HG02840 (cell line): ENCODE results near the gene FMNL1.
"Not testable (repeated sequence)": the region's sequence is repeated elsewhere in the genome, so short reads cannot be mapped to it uniquely, and the experiment has no call there.

ENCODE experiments used
- ATAC-seq: cut with Tn5 transposase; IDR thresholded peaks from one replicate; pipeline ENCODE4 v1.9.1; 2021; ENCODE audit warnings: mild to moderate bottlenecking, moderate library complexity, moderate number of reproducible peaks; ENCODE audit not compliant: unreplicated experiment, low FRiP score

Gene FMNL1, protein sequence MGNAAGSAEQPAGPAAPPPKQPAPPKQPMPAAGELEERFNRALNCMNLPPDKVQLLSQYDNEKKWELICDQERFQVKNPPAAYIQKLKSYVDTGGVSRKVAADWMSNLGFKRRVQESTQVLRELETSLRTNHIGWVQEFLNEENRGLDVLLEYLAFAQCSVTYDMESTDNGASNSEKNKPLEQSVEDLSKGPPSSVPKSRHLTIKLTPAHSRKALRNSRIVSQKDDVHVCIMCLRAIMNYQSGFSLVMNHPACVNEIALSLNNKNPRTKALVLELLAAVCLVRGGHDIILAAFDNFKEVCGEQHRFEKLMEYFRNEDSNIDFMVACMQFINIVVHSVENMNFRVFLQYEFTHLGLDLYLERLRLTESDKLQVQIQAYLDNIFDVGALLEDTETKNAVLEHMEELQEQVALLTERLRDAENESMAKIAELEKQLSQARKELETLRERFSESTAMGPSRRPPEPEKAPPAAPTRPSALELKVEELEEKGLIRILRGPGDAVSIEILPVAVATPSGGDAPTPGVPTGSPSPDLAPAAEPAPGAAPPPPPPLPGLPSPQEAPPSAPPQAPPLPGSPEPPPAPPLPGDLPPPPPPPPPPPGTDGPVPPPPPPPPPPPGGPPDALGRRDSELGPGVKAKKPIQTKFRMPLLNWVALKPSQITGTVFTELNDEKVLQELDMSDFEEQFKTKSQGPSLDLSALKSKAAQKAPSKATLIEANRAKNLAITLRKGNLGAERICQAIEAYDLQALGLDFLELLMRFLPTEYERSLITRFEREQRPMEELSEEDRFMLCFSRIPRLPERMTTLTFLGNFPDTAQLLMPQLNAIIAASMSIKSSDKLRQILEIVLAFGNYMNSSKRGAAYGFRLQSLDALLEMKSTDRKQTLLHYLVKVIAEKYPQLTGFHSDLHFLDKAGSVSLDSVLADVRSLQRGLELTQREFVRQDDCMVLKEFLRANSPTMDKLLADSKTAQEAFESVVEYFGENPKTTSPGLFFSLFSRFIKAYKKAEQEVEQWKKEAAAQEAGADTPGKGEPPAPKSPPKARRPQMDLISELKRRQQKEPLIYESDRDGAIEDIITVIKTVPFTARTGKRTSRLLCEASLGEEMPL

DNA sequence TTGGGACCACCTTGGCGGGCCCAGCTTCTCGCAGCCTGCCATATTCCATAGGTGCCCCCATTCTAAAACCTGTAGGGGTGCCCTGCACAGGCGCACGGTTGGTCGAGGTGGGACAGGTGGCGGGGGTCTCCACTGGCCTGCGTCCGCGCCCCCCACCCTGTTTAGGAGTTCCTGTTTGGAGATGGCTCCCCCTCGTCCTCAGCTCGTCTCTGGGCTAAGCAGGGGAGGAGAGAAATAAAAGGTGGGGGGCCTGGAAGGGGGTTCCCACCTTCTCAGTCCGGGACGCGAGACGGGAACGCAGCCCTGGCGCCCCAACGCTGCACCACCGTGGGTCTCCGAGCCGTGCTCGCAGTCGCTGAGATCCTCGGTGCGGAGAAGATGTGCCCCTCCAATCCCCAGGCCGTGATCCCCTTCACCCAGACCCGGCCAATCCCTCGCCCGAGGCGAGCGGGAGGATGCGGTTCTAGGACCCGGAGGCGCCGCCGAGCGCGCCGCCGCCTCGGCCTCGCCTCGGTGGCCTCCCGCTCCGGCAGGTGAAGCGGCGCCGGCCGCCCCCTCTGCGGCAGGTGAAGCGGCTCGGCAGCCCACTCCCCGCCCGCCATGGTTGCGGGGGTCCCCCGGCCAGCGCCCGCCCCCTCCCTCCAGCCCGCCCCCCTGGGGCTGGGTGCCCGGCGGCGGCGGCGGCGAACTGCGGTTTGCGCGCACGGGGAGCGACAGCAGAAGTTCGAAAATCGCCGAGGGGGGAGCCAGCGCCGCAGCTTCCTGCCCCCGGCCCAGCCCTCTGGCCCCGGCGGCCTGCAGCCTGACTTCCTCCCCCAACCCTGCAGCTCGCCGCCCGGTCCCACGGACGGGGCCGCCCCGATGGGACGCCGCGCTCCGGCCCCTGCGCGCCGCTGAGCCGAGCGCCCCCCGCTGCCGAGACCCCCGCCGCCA, at the start of gene FMNL1:
Gene FMNL1, plus strand, starts transcription at position 805 of the 933 bp plus-strand sequence. CDS start 240 bp downstream, outside the sequence.
- ATAC-seq, result no peak

DNA sequence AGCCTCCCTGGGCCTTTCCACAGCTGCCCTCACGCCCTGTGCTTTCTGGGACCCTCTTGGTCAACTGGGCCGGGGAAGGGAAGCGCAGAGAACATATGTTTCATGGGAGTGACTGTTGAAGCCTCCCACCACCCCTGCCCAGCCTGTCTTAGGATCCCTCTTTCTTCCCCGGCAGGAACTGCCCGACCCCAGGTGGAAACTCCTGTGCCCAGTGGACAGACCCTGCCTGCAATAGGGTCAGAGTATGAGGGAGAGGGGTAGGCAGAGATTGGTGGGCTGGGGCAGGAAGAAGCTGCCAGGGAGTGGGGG, 49.5 kb upstream of the FMNL1 start:
- ATAC-seq, result no peak

DNA sequence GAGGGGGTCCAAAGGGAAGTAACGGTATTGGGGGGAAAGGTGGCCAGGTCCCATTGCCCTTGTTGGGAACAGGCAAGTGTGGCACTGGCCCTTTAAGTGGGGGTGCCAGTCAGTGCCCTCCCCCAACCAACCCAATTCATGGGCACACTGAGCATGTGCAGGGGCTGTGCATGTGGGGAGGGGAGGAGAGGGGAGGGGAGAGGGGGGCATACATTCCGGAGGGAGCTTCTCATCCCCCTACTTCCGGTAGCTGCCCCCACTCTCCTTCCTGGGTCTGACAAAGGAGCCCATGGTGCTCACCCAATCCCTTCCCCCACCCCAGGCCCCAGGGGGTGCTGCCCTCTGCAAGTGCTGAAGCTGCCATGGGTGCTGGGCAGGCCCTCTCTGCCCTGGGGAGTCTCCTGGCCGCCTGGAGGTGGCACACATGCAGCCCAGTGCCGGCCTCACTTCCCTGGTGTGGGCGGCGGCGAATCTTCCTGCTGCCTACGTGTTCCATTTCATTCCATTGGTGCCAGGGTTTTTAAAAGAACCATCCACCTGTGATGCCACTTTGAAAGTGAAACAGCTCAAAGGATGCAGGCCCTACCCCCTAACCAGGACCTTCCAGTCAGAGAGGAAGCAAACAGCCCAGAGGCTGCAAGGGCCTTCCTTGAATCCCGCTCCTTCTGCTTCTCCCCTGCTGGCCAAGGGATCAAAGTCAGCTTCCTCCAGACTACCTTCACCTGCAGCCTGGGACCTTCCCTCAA, 49.0 kb upstream of the FMNL1 start:
- ATAC-seq, result no peak

DNA sequence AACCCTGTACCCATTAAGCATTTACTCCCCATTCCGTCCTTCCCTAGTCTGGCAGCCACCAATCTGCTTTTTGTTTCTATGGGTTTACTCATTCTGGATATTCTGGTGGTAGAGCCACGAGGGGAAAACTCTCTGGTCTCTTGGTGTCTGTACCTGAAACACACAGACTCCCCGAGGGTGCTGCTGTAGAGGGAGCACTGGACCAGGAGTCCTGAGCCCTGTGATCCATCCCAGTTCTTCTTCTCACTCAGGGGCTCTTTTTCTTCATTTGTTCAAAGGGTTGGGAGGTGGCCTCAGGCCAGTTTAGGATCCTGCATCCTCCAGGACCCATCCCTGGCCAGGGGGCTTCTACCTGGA, 45.9 kb upstream of the FMNL1 start:
- ATAC-seq, result no peak

DNA sequence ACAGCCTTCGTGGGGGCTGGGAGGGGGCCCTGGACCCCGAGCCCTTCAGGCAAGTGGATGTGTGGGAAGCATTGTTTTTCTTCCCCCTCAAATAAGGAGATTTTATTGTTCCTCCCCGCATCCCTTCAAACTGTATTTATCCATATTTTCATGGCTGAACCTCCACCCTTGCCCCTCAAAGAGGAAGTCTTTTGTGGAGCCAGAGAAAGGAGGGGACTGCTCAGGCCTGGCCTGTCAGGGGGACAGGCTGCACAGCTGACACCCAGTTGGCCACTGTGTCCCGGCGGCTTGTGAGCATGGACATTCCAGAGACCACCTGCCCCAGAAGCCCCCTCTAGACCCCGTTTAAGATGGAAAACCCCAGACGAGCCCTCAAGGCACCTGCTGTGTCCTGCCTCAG, 44.1 kb upstream of the FMNL1 start:
- ATAC-seq, result no peak

DNA sequence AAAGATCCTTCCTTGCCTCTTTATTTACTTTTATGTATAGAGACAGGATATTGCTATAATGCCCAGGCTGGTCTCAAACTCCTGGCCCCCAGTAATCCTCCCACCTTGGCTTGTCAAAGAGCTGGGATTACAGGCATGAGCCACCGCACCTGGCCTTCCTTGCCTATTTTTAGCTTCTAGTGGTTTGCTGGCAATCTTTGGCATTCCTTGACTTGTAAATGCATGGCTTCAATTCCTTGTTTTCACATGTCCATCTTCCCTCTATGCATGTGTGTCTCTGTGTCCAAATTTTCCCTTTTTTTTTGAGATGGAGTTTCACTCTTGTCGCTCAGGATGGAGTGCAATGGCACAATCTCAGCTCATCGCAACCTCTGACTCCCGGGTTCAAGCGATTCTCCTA, 37.5 kb upstream of the FMNL1 start:
- no peak for ATAC-seq

DNA sequence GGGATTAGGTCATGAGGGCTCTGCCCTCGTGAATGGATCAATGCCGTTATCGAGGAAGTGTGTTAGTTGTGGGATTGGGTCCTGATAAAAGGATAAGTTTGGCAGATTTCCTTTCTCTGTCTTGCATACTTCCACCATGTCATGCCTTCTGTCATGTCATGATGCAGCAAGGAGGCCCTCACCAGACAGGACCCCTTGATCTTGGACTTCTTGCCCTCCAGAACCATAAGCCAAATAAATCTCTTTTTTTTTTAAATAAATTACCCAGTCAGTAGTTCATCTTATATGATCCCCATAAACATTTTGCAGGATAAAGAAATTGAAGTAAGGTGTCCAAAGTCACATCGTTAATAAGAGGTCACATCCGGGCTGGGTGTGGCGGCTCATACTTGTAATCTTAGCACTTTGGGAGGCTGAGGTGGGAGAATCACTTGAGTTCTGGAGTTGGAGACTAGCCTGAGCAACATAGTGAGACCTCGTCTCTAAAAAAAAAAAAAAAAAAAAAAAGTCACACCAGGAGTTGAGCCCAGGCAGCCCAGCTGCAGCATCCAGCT, 34.8 kb upstream of the FMNL1 start:
- no peak for ATAC-seq

DNA sequence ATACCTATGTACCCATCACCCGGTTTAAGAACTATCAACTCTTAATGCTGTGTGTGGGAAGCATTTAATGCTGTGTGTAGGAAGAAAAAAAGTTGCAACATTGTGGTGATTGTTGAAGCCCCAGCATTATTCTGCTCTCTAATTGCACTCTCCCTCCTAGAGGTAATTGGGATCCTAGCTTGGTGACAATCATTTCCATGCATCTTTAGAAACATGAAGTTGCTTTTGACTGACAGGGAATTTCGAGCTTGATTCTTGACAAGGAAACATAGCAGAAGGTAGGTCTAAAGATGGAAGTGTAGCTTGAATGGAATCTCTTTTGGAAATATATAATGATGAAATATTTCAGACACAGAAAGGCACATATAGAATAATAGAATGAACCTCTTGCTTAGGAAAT, 32.7 kb upstream of the FMNL1 start:
- ATAC-seq, result no peak

DNA sequence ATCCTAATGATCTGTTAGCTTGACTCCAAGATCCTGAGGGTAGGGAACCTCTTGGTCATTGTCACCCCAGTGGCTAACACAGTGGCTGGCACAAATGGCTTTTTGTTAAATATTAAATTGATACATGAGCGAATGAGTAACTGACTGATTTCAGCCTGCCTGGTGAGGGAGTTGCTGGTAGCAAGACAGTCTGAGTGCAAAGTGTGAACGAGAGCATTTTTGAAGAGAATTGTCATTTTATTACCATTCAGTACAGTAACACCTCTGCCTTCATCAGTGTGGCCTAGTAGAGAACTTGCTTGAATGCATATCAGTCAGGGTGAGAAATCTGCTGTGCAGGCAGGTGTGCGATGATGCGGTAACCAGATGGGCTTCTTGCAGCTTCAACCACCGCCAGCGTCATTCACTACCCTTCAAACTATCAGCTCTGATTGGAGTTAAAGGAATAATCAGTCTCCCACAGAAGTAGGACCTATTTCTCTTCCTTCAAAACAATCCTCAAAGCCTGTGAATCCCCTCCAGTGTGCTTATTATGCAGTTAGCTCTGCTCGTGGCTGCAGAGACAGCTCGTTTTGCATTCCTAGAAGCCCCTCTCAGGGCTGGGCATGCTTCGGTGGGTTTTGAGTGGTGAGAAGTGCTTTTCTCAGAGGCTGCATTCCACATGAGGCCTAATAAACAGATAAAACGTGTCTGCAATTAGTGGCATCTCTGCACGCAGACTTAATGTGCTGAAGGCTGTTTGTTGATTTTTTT, 31.0 kb upstream of the FMNL1 start:
- no peak for ATAC-seq

DNA sequence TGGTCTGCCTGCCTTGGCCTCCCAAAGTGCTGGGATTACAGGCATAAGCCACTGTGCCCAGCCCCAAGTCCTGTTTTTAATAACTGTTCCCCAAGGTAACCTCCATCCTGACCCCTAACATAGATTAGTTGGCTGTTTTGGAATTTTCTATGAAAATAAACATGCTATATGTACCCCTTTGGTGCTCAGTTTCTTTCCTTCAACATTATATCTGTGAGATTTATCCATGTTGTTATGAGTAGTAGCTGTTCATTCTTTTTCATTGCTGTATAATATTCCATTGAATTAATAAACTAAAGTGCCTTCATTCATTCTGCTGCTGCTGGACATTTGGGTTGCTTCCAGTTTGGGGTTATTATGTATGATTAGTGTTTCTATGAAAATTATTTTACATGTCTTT, 26.3 kb upstream of the FMNL1 start:
- no peak for ATAC-seq

DNA sequence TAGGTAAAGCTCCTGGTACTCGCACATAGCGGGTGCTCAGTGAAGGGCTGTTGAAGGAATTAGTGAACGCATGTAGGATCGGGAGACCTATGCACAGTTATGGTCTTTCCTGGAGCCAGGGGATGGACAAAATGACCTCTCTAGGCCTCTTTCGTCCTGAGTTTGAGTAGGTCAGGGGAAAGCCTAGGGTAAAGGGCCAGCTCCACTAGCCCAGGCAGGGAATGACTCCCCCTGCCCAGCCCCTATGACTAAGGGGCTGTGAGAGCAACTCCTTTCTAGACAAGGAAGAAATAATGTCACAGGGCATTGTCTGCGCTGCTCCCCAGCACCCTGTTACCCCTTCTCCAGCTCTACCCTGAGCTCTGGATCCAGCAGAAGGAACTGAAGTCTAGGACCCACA, 24.6 kb upstream of the FMNL1 start:
- no peak for ATAC-seq

DNA sequence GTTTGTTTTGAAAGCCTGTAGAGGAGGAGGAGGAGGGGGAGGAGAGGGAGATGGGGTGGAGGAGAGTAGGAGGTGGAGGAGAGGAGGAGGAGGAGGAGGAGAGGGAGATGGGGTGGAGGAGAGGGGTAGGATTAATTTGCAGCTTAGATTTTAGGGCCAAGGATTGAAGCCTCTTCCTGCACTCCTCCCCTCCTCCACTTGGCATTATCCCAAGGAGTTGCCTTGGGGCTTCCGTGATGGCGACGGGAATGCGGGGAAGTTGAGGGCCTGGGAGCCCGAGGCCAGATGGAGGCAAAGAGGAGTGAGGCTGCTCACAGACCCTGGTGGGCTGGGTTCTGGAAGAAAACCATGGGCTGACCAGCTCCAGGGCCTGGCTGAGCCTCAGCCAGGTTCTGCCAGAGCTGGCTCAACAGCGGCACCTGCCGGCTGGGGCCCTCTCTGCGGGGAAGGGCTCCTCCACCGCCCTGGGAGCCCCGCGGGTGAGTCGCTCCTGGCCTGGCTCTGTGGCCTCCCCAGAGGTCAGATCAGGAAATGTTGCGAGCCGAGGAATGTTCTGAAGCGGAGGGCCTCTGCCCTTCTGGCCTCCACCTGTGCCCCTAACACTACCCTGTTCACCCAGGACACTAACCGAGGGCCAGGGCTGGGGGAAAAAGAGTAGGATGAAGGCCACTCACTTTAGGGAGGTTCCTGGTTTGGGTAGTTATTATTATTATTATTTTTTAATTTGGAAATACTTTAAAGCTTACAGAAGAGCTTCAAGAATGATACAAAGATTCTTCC, 23.9 kb upstream of the FMNL1 start:
- ATAC-seq, result no peak

DNA sequence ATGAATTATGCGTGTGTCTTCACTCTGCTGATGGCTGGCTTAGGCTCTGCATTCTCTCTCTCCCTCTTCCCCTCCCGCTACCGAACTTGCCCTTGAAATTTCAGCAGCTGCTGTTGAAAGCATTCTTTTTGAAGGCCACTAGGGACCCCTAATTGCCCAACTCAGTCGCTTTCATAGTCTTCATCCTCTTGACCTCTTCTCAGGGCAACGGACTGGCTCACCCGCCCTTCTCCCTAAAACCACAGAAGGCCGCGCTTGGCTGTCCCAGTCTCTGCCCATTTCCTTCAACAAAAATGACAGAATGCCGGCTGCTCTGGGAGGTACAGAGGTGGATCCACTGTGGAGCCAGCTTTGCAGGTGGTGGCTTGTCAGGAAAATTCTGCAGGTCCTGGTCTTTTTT, 21.0 kb upstream of the FMNL1 start:
- ATAC-seq, result no peak

DNA sequence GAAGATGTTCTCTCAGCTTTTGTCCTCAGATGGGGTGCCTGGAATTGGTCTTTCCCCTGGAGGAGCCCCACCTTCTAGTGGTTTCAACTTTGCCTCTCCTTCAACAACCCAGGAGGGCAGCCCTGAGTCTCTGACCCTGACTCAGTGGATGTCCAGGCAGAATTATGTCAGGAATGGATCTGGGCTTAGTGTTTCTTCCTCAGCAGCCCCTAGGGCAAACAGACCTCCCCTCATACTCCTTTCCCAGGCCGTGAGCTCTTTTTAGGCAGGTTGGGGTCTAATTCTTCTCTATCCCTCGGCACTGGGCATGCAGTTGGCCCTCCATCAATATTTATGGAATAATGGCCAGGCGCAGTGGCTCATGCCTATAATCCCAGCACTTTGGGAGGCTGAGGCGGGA, 20.2 kb upstream of the FMNL1 start:
- ATAC-seq, result no peak

DNA sequence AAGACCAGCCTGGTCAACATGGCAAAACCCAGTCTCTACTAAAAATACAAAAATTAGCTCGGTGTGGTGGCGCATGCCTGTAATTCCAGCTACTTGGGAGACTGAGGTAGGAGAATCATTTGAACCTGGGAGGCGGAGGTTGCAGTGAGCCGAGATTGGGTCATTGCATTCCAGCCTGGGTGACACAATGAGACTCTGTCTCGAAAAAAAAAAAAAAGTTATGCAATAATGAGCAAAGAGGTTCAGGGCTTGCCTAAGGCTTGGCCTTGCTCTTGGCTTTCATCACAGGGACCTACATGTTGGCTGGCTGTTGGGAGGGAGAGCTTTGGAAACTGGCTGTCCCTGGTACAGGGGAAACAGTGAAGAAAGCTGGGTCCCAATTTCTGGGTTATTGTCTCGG, 19.8 kb upstream of the FMNL1 start:
- ATAC-seq, result not testable (repeated sequence)

DNA sequence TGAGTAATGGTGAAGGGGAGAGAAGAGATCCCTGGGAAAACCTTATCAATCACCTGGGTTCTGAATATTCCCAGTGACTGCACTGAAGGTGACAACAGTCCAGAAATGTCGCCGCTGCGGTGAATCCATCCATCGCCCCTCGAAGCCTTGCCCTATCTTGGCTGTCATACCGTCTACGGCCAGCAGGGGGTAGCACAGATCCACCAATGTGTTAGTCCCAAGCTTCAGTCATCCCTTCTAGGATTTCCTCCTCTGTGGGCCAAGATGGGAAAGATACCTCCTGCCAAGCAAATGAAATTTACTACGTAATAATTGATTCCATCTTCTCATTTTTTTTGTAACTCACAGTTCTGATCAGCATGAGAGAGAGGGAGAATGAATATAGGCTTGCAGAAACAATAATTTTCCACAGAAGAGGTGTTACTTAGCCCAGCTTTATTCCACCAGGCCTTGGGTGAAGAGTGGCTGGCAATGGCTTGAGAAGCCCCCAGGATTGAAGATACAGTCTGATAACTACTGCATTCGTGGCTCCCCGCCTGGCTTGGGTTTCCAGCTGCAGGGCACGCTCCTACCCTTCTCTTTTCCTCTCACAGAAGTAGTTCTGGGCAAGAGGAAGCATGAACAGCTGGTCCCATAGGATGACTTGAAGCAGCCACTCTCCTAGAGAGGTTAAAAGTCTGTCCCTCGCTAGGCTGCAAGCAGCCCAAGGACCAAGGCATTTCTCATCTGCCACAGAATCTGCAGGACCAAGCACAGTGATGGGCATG, 2.6 kb upstream of the FMNL1 start:
- no peak for ATAC-seq

DNA sequence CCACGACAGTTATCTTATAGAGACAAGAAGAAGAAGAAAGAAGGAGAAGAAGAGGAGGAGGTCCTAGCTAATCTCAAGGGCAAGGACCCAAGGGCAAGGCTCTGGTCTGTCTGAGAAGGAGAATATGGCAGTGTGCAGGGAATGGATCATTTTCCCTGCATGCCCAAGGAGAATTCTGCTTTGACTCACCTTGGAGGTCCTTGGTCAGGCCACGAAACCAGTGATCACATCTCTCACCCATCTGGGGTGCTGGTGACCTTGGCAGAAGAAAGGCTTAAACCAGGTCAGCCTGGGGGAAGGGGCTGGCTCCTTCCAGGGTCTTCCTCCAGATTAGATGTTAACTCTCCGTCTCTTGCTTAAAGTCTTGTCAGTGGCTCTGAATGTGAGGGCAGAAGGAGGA, 1.6 kb upstream of the FMNL1 start:
- ATAC-seq, result no peak

DNA sequence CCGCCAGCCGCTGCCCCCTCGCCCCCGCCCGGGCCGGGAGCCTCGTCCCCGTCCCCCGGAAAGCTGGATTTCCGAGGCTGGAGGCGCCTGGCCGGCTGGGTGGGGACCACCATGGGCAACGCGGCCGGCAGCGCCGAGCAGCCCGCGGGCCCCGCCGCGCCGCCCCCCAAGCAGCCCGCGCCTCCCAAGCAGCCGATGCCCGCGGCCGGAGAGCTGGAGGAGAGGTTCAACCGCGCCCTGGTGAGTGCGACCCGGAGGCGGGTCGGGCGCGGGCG, 266 bp downstream of the FMNL1 start:
- no peak for ATAC-seq
